CD4-positive, alpha-beta T cell treated with Interleukin-4 for 4 hours (primary cell): Measurements from ENCODE around the gene PRKCH.

ENCODE experiments used
- DNase-seq: peaks from one replicate; pipeline ENCODE4 v3.0.0-alpha.2; 2020

PRKCH gene

GRCh38 chr14:61574514-61574807, 253.1 kb downstream of the PRKCH start:
- no peak for DNase-seq

- no peak for DNase-seq
Observed at GRCh38 chr14:61575126-61575525, 253.7 kb downstream of the PRKCH start.

- DNase-seq = no peak
Observed at GRCh38 chr14:61575551-61576150, 254.3 kb downstream of the PRKCH start.

GRCh38 chr14:61577506-61577931, 256.1 kb downstream of the PRKCH start:
- DNase-seq = no peak

GRCh38 chr14:61578745-61579144, 257.4 kb downstream of the PRKCH start:
- DNase-seq = peak; percentile 13

- no peak for DNase-seq
Observed at GRCh38 chr14:61581340-61581739, 260.0 kb downstream of the PRKCH start.

- no peak for DNase-seq
Observed at GRCh38 chr14:61581955-61582615, 260.7 kb downstream of the PRKCH start.

GRCh38 chr14:61582815-61583214, 261.4 kb downstream of the PRKCH start:
- no peak for DNase-seq

GRCh38 chr14:61584331-61584741, 263.0 kb downstream of the PRKCH start:
- no peak for DNase-seq

- no peak for DNase-seq
Observed at GRCh38 chr14:61585598-61586543, 264.5 kb downstream of the PRKCH start.

- no peak for DNase-seq
Observed at GRCh38 chr14:61586544-61587055, 265.2 kb downstream of the PRKCH start.

GRCh38 chr14:61587081-61587713, 265.8 kb downstream of the PRKCH start:
- no peak for DNase-seq

- no peak for DNase-seq
Observed at GRCh38 chr14:61588419-61588901, 267.1 kb downstream of the PRKCH start.

- DNase-seq = no peak
Observed at GRCh38 chr14:61589691-61590581, 268.6 kb downstream of the PRKCH start.

- no peak for DNase-seq
Observed at GRCh38 chr14:61591862-61592261, 270.5 kb downstream of the PRKCH start.

- no peak for DNase-seq
Observed at GRCh38 chr14:61593330-61593729, 272.0 kb downstream of the PRKCH start.

- no peak for DNase-seq
Observed at GRCh38 chr14:61596990-61597389, 275.6 kb downstream of the PRKCH start.

- no peak for DNase-seq
Observed at GRCh38 chr14:61598980-61599379, 277.6 kb downstream of the PRKCH start.

- no peak for DNase-seq
Observed at GRCh38 chr14:61599942-61600341, 278.6 kb downstream of the PRKCH start.
